Measurements from ENCODE around the gene FH. TPM values are rescaled to one million over a fixed set of nuclear protein-coding genes. Genes with fewer than 3 reads are reported as not detected.

The FH gene
- polyA plus RNA-seq, 1 donor from 2014 or later = 47.1 TPM

DNA sequence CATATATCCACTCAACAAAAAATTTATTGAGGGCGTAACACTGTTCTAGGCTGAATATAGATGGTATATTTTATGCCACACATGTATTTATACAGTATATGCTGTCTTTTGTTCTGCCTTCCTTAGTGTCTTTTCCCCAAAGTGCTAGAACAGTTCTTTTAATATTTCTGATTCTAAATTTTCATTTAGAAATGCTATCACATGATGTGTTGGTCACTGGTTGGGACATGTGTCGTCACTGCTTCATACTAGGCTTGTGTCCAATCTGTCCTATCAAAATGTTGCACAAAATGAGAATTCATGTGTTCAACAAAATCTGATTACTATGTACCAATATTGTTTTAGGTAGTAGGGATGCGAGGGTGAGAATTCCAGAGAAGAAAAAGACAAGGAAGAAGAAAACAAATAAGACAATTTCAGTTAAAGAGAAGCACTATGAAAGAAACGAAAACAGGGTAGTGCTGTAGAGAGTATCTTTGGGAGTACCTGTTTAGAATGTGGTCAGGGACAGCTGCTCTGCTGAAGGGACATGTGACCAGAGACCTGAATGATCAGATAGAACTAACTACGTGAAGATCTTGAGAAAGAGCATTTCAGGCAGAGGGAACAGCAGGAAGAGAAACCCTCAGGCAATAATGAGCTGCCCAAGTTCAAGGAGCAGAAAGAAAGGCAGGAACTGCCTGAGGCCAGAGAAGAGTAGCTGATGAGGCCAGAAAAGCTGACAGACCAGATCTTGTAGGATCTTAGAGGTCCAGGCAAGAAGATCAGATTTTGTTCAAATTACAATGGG lies 14.0 kb upstream of the FH start:
- H3K4me3 Mint-ChIP-seq = peak overlapping the region; percentile 86 to 98 (median 96)
- peaks cover 30 to 38% (median 30%) of the 10 kb centered on the region in 3 donors for H3K4me1 Mint-ChIP-seq
- peaks cover 0 to 8% (median 6%) of the 10 kb centered on the region in 3 donors for H3K9me3 Mint-ChIP-seq
- H3K27ac Mint-ChIP-seq = peak overlapping the region; percentile 79 to 90 (median 87)
- peaks cover 5% of the 10 kb centered on the region for H3K36me3 Mint-ChIP-seq
- H3K27me3 Mint-ChIP-seq = no peaks in the 10 kb centered on the region

DNA sequence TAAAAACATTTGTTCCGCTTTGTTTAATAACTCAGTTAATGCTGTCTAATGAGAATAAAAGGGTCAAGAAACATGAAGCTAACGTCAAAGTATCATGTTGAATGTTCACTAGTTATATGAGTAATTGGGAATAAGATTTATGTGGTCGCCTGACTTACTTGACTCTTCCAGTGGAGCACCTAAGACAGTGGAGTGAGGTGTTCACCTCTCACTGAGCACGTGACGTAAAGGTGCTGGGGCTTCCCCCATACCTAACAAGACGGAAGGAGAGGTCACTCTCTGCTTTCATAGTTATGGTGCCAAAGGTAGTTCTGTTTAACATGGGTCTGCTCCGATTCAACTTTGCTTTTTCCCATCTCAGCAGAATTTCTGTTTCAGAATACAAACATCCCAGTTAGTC lies 13.3 kb upstream of the FH start:
- H3K27me3 Mint-ChIP-seq = no peaks in the 10 kb centered on the region
- H3K27ac Mint-ChIP-seq = peak overlapping the region; percentile 79 to 87 (median 86)
- H3K9me3 Mint-ChIP-seq = peaks cover 0 to 6% (median 6%) of the 10 kb centered on the region in 3 donors
- H3K36me3 Mint-ChIP-seq = peaks cover 5% of the 10 kb centered on the region
- peak overlapping the region; percentile 86 to 98 (median 96) for H3K4me3 Mint-ChIP-seq
- H3K4me1 Mint-ChIP-seq = peaks cover 30 to 34% (median 30%) of the 10 kb centered on the region in 3 donors

DNA sequence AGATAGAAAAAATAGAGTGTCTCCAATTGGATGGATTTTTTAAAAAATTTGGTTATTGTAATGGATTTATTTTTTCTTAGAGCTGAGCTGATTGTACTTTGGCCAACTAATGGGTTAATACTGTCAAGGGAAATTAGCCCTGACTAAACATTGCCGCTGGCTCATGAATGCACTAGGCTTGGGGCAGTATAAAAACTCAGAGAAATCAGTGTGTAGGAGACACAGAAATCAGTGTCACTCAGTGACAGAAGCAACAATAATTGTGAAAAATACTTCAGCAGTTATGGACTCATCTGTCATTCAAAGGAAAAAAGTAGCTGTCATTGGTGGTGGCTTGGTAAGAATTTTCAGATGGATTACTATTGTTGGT lies 12.6 kb upstream of the FH start, which contains the start of gene KMO:
Gene KMO (plus strand): TSS at position 217 of the 370 bp plus-strand sequence. CDS start 67 bp downstream, at position 284.
- Mint-ChIP-seq H3K27me3 (no peaks in the 10 kb centered on the region), H3K36me3 (peaks cover 3% of the 10 kb centered on the region), H3K4me3 (peak within 1 kb of the TSS; percentile 94 to 98 (median 96)), H3K9me3 (peaks cover 0 to 4% (median 0%) of the 10 kb centered on the region in 3 donors), H3K27ac (peak within 1 kb of the TSS; percentile 87 to 99 (median 98)), H3K4me1 (peaks cover 25 to 33% (median 30%) of the 10 kb centered on the region in 3 donors)

DNA sequence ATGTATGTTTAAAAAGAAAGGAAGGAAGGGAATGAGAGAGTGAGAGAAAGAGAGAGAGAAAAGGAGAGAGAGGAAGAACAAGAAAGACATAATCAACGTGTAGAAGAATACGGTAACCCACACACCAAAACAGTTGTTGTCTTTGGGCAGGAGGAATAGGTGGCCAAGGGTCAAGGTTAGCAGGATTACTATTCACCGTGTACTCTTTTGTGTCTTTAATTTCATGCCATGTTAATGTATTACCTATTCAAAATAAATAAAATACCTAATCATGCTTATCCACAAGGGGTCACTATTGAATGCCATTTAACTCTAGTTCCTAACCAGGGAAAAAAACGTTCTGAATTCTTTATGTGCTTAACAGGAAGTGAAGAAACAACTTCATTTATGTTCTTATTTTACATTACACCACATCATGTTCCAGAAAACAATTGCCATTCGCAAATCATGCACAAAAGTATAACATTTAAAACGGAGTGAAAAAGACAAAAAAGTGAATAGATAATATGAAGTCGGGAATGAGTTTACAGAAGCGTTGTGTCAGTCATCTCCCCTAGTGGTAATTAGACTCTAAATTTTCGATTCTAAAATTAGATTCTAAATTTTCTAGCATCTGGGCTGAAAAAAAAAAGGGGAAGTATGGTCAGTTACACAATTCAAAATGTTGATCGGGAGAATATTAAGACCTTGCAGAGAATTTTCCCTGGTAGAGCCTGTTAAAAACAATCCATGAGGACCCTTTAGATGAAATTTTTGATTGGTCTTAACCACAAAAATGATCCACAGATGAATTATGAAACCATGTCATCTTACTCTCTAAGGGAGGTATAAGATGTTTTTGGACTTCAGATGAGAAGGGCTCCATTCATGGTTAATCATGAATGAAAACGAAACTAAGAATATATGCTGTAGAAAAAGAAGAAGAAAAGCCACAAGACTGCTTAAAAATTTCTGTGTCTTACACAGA lies 11.9 kb upstream of the FH start:
- Mint-ChIP-seq H3K27ac (peak overlapping the region; percentile 87 to 99 (median 98)), H3K4me1 (peaks cover 20 to 32% (median 28%) of the 10 kb centered on the region in 3 donors), H3K9me3 (no peaks in the 10 kb centered on the region), H3K27me3 (no peaks in the 10 kb centered on the region), H3K4me3 (peak overlapping the region; percentile 94 to 98 (median 96)), H3K36me3 (peaks cover under 1% of the 10 kb centered on the region)

DNA sequence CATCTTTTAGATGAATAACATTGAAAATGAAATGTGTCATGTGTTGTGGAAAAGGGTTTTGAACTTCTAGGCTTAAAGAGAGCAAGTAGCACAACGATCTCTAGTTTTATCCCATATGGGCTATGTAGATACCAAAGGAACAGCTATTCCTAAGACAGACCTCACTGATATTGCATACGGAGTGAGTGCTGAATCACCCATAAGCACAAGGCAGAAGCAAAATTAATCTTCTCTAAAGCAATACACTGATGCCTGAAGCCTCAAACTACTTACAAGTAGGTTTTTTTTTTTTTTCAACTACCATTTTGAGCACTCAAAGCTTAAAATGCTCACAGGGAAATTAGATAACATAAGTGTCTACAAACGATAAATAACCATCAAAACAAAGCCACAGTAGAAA lies 7.6 kb upstream of the FH start:
- no peaks in the 10 kb centered on the region for H3K27me3 Mint-ChIP-seq
- H3K27ac Mint-ChIP-seq = no peak overlapping the region
- H3K4me3 Mint-ChIP-seq = no peak overlapping the region
- peaks cover 3 to 8% (median 8%) of the 10 kb centered on the region in 3 donors for H3K4me1 Mint-ChIP-seq
- H3K36me3 Mint-ChIP-seq = no peaks in the 10 kb centered on the region
- no peaks in the 10 kb centered on the region for H3K9me3 Mint-ChIP-seq

DNA sequence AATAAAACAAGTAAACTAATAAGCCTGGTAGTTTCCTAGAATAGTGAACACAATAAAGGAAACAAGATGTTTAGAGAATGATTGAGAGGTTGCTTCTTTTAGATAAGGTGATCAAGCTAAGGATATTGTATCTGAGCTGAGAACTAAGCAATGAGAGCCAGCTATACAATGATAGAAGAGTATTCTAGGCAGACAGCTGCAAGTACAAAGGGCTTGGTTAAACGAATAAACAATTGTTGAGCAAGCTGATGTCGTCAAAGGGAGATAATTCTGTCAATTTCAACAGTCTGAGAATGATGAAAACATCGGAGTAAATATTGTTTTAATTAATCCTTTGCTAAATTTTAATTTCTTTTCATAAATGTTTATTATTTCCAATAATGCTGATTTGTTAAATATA lies 5.5 kb upstream of the FH start:
- no peak overlapping the region for H3K4me3 Mint-ChIP-seq

DNA sequence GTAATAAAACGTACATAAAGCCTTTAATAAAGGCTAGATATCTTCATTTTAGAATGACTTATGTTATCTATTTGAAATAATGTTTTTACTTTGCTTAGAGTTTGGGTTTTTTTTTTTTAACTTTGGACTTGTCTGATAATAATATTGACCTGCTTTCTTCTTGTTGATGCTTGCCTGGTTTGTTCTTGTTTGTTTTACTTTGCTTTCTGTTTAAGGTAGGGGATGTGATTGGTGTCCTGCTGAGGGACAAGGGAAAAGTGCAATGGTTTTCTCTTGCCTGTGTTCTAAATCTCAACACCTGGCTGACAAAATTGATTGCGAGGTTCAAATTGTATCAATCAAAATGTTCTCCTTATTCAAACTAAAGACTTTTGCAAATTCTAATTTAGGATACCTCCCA lies 2.2 kb upstream of the FH start:
- Mint-ChIP-seq H3K9me3 (no peaks in the 10 kb centered on the region), H3K36me3 (no peaks in the 10 kb centered on the region), H3K4me1 (peaks cover 10 to 16% (median 15%) of the 10 kb centered on the region in 3 donors), H3K27me3 (no peaks in the 10 kb centered on the region), H3K4me3 (peak overlapping the region in 1 of 4 donors; percentile 6), H3K27ac (no peak overlapping the region)

More for the DNA sequence above, 5.5 kb upstream of the FH start:
- no peak overlapping the region for H3K27ac Mint-ChIP-seq
- H3K27me3 Mint-ChIP-seq = no peaks in the 10 kb centered on the region
- no peaks in the 10 kb centered on the region for H3K36me3 Mint-ChIP-seq
- H3K4me1 Mint-ChIP-seq = peaks cover 0 to 1% (median 0%) of the 10 kb centered on the region in 3 donors
- H3K9me3 Mint-ChIP-seq = no peaks in the 10 kb centered on the region

DNA sequence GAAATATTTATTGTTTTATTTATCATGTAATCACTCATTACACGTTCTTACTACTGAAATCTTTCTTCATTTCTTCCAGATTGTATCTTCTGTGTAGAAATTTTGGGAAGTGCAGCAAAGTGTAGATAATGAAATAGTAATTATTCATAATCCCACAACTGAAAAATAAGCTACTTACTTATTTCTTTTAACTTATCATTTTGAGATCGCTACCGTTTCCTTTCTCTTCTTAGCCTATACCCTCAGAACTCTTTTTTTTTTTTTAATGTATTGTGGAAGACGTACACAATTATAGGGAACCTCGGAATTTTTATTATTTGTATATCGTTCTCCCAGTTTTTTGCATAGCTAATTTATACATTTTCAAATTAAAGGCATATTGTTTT lies 518 bp upstream of the FH start:
- peaks cover 2% of the 10 kb centered on the region for H3K36me3 Mint-ChIP-seq
- H3K4me1 Mint-ChIP-seq = peaks cover 14 to 19% (median 16%) of the 10 kb centered on the region in 3 donors
- H3K9me3 Mint-ChIP-seq = no peaks in the 10 kb centered on the region
- no peaks in the 10 kb centered on the region for H3K27me3 Mint-ChIP-seq
- H3K27ac Mint-ChIP-seq = no peak overlapping the region
- H3K4me3 Mint-ChIP-seq = no peak overlapping the region

DNA sequence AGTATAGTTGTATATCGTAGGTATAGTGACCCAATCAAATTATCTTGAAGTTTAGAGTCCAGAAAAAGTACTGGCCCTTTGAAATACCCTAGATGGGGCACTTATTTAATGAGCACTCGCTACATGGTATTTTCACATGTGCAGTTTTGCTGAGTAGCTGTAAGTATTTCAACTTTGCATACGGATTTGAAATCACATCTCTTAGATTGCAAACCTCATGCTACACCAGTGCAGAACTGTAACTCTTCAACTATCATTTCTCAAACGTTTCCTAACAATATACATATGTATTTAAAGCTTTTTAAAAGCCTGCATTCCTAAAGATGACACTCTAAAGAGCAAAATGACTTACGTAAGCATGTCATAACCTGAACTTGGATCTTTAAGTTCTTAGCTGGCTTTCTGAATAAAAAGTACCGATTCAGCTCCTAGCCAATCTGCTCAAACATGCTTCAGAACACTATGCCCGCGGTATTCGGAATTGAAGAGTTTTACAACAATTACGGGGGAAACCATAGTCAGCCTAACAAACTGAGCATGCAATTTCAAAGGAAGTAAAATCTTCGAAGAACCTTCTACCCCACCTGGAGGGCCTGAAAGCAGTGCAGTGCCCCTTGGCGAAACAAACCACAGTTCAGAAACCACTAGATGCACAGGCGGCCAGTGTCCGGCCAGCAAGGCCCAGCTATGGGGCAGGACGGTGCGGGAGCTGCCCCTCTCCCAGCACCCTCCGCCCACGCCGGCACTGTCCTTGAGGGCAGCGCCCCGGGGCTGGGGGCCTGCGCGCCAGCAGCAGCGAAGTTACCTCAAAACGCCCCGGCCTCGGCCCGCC lies 863 bp downstream of the FH start:
- Mint-ChIP-seq H3K4me3 (peak overlapping the region in 3 of 4 donors; percentile 91 to 98 (median 96)), H3K4me1 (peaks cover 18 to 26% (median 22%) of the 10 kb centered on the region in 3 donors), H3K36me3 (peaks cover 2% of the 10 kb centered on the region), H3K27me3 (no peaks in the 10 kb centered on the region), H3K27ac (peak overlapping the region; percentile 61 to 84 (median 64)), H3K9me3 (no peaks in the 10 kb centered on the region)

DNA sequence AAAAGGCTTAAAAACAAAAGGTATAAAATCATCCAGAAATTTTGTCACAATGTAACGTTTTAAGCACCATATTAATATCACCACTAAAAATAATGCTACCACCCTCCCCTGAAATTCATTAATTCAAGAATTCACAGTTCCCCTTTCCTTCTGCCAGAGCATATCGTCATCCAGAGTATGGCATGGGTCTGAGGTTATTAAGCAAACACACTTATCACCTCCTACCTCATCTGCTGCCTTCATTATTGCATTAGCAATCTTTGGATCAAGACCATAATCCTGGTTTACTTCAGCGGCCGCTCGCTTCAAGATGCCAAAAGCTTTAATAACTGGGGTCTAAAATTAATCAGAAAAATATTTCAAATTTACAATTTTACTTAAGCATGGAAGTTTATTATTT lies 6.2 kb downstream of the FH start:
- peaks cover 7% of the 10 kb centered on the region for H3K36me3 Mint-ChIP-seq

DNA sequence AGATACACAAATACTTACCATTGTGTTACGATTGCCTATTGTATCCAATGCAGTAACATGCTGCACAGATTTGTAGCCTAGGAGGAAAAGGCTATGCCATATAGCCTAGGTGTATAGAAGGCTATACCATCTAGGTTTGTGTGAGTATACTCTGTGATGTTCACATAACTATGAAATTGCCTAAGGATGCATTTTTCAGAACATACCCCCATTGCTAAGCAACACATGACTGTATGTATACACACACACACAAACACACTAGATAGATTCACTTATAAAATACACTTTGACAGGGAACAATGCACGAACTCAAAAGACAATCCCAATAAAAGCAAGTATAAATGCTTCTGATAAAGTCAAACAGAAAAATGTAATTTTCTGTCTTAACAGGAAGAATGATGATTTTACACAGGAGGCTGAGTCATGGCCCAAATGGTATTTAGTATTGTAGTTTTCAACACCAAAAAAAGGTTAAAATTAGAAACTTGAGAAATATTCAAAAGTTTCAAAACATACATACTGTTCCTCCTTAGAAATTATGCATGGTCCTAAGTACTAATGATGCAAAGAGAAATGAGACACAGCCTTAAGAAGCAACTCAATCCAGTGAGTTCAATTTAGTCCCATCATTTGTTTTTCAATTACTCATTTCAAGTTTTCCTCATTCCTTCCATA lies 12.2 kb downstream of the FH start:
- no peaks in the 10 kb centered on the region for H3K9me3 Mint-ChIP-seq
- no peaks in the 10 kb centered on the region for H3K4me1 Mint-ChIP-seq
- no peak overlapping the region for H3K4me3 Mint-ChIP-seq
- H3K36me3 Mint-ChIP-seq = peaks cover 10% of the 10 kb centered on the region
- no peaks in the 10 kb centered on the region for H3K27me3 Mint-ChIP-seq
- no peak overlapping the region for H3K27ac Mint-ChIP-seq

More for the DNA sequence above, 6.2 kb downstream of the FH start:
- peaks cover 14 to 22% (median 15%) of the 10 kb centered on the region in 3 donors for H3K4me1 Mint-ChIP-seq
- no peaks in the 10 kb centered on the region for H3K9me3 Mint-ChIP-seq
- H3K27me3 Mint-ChIP-seq = no peaks in the 10 kb centered on the region
- no peak overlapping the region for H3K27ac Mint-ChIP-seq
- no peak overlapping the region for H3K4me3 Mint-ChIP-seq

DNA sequence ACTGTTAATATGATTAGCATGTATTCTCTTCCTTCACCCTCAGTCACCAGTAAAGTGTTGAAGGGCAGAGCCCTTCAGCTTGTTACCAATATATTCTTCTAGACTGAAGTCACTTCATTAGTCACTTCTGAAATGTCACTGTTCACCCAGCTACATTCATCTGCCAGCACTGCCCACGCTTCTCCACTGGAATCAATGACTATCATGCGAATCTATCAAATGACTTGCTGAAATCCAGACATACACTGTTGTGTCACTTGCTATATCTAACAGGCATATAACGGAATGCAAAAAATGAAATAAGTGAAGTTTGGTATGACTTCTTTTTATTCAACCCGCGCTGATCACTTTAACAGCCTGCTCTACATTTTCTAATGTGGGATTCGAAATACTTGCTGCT lies 16.1 kb downstream of the FH start:
- H3K4me3 Mint-ChIP-seq = no peak overlapping the region
- no peaks in the 10 kb centered on the region for H3K4me1 Mint-ChIP-seq

DNA sequence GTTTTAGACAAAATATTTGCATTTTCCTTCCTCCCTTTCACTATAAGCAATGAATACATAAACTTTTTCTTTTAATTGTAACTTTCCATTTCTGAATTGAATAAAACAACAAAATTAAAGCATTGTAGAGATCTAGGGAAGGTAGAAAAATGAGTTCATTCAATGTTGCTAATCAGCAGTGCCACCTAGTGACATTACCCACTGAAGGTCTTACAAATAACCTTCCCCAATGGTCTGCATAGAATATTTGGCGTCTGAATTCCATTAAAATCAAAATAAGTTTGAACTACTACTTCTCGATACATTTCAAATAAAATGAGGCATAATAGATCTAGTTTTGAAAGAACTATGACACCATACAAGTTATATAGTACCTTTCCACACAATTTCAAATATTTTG lies 19.6 kb downstream of the FH start:
- Mint-ChIP-seq H3K36me3 (peaks cover 3% of the 10 kb centered on the region), H3K27me3 (no peaks in the 10 kb centered on the region), H3K27ac (no peak overlapping the region), H3K4me3 (no peak overlapping the region), H3K4me1 (no peaks in the 10 kb centered on the region), H3K9me3 (no peaks in the 10 kb centered on the region)

More for the DNA sequence above, 16.1 kb downstream of the FH start:
- H3K36me3 Mint-ChIP-seq = peaks cover 5% of the 10 kb centered on the region
- H3K9me3 Mint-ChIP-seq = no peaks in the 10 kb centered on the region
- no peaks in the 10 kb centered on the region for H3K27me3 Mint-ChIP-seq
- no peak overlapping the region for H3K27ac Mint-ChIP-seq

DNA sequence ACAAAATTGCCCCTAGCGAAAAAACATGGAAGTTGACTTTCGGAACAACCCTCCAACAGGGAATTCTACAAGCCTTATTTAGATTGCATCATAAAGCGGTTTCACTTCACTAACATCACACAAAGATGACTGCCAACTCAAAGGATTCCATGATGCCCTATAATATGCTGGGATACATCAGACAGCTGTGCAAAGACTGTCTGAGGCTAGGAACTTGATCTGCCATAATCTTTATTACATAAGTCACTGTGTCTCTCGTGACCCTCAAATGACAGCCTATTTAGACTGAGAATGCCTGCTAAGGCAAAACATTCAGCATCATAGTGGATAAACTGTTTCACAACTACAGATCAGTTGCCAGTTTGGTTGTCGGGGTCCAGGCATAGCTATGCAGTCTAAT lies 23.8 kb downstream of the FH start:
- Mint-ChIP-seq H3K36me3 (peaks cover 4% of the 10 kb centered on the region), H3K9me3 (no peaks in the 10 kb centered on the region), H3K27me3 (no peaks in the 10 kb centered on the region), H3K27ac (no peak overlapping the region), H3K4me1 (peaks cover 3 to 10% (median 5%) of the 10 kb centered on the region in 3 donors), H3K4me3 (no peak overlapping the region)
